Heart right ventricle (tissue), 16 donors: ENCODE data around the gene TCF7L2. TPM values are rescaled to one million over a fixed set of nuclear protein-coding genes. Genes with fewer than 3 reads are reported as not detected.

ENCODE experiments used
- ATAC-seq, 8 donors: fragments of 200-7000 bp; cut with Tn5 transposase; one replicate each; pipeline ENCODE4 v1.9.1; 2020; ENCODE audit warnings: mild to moderate bottlenecking in 8 of 8, moderate library complexity in 8 of 8, moderate number of reproducible peaks in 1 of 8
- DNase-seq, 2 donors: peaks; one replicate each; pipeline ENCODE4 v3.0.0-alpha.2; 2020
- H3K27ac ChIP-seq, 10 donors: fragments of 200-600 bp; sonication (generic) in 2 of 10; one replicate each; pipeline versions ENCODE4 v1.5.0 to v1.8.0; 2020 to 2022; ENCODE audit warnings: mild to moderate bottlenecking in 3 of 10
- H3K27me3 ChIP-seq, 7 donors: fragments of 200-600 bp; one replicate each; pipeline ENCODE4 v1.8.0; 2021 to 2022; ENCODE audit warnings: mild to moderate bottlenecking in 2 of 7
- H3K36me3 ChIP-seq, 9 donors: fragments of 200-600 bp; sonication (generic) in 1 of 9; one replicate each; pipeline versions ENCODE4 v1.5.0 to v1.8.0; 2020 to 2022; ENCODE audit warnings: mild to moderate bottlenecking in 2 of 9
- H3K4me1 ChIP-seq, 9 donors: fragments of 200-600 bp; sonication (generic) in 1 of 9; one replicate each; pipeline versions ENCODE4 v1.5.0 to v1.8.0; 2020 to 2022; ENCODE audit warnings: mild to moderate bottlenecking in 4 of 9
- H3K4me3 ChIP-seq, 10 donors: fragments of 200-600 bp; sonication (generic) in 2 of 10; one replicate each; pipeline versions ENCODE4 v1.5.0 to v1.8.0; 2020 to 2022; ENCODE audit warnings: mild to moderate bottlenecking in 7 of 10, moderate library complexity in 2 of 10
- H3K9me3 ChIP-seq, 11 donors: fragments of 200-600 bp in 10 of 11; sonication (generic) in 2 of 11; one replicate each; pipeline versions ENCODE4 v1.5.0 to v1.8.0; 2013 to 2022; ENCODE audit warnings: mild to moderate bottlenecking in 2 of 11, control low read depth in 1 of 11, moderate library complexity in 1 of 11
- WGBS, 2 donors: extraction: QIAGEN DNeasy Blood & Tissue Kit; methylation state at CpG; one replicate each; pipeline ENCODE4 v1.1.7; 2013; ENCODE audit warnings: inconsistent platforms in 1 of 2; 5-methylcytosine and 5-hydroxymethylcytosine counted together
- intact Hi-C, 10 donors: fragments of 100-400 bp; cut with DNase I; formaldehyde crosslinking; loops; one replicate each; pipeline versions ENCODE4 v1.11.1 to v1.14.2; 2022
- polyA plus RNA-seq, 2 donors: library from polyadenylated mRNA; stranded (reverse); fragments of 200-250 nt; gene quantifications; one replicate each; pipeline ENCODE4 v1.2.3, GENCODE V29; 2013
- total RNA-seq, 10 donors: library from RNA; stranded (reverse); fragmentation: NEBNext Ultra II Directional in 3 of 10; extraction: Animal tissue kit (Norgen Biotek cat#: 25700) in 3 of 10; gene quantifications; one replicate each; pipeline versions ENCODE4 v1.2.1 to v1.2.4, GENCODE V29; 2021 to 2023
- TF ChIP-seq, protein P1 (sequence below), 9 donors: fragments of 200-600 bp; sonication (generic) in 2 of 9; IDR thresholded peaks; one replicate each; pipeline versions ENCODE4 v1.5.0 to v1.8.0; 2021 to 2022; ENCODE audit warnings: antibody characterized with exemption in 9 of 9, mild to moderate bottlenecking in 5 of 9, moderate library complexity in 1 of 9
- donor health status: Arrhythmogenic right ventricular cardiomyopathy.
- donor health status: ischemic (EF 13 %, LVEDD 7.1; RV severe dilation, severe dysfunction).
- donor health status: healthy with polysubstance abuse.
- donor health status: DM: no; HTN: yes; CAD: no.
- donor health status: DM: no; HTN: no; CAD: no.
- donor health status: ischemic (EF 25% LVEDD 6.9; RV normal size, moderate dysfunction).
- donor health status: ischemic (EF 25% LVEDD 5.7; RV mildly dilated, moderate dysfunction).
- donor health status: healthy.
- donor health status: DM: yes; HTN: yes; CAD: no.
- donor health status: Ischemic cardiomyopathy.
- donor health status: ischemic (EF 35%, LVEDD 5.7; RV mildly dilated, moderate dysfunction).
- donor health status: nonischemic (EF 11% LVEDD 7.7; RV severe dilation, severe dysfunction).
- donor health status: DM: yes; HTN: yes; CAD: no.
- donor health status: PGD.
- donor health status: ischemic (EF 29% LVEDD 5.4; RV normal size, mild dysfunction).
- donor health status: nonischemic (EF 23%, LVEDD 6.1; RV moderate dilation, normal function).

The TCF7L2 gene
- total and polyA plus RNA-seq, 12 donors, result 3.6 to 15.8 (median 11.8) TPM

DNA sequence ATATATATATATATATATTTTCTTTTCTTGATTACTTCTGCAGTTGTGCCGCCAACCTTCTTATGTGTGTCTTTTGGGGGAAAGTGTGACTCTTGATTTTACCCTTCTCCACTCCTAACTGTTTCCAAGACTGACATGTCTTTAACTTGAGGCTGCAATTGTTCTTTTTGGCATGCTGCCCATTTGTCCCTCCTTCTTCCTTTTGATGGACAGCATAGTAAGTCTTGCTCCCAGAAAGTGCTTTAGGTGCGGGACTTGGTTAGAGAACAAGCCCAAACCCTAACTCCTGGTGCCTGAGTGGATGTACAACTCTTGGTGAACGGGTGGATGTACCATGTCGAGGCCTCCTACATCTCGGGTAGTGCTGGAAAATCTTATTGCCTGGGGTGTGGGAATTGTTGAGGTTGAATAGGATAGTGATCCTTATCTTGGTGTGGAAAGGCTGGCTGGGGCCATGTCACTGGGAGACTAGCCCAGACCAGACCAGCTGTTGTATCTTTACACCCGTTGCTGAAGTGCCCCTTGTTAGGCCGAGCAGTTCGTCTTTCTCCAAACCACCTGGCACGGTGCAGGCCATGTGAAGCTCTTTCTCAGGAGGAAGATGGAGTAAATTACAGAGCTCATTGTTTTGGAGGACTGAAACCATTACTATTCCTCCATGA, 16.3 kb downstream of the TCF7L2 start:
- Histone ChIP-seq H3K4me1 (peaks cover 3 to 72% (median 37%) of the 10 kb centered on the region in 9 donors), H3K9me3 (no peaks in the 10 kb centered on the region), H3K4me3 (no peak overlapping the region), H3K36me3 (peaks cover 0 to 31% (median 0%) of the 10 kb centered on the region in 9 donors), H3K27ac (no peak overlapping the region), H3K27me3 (no peaks in the 10 kb centered on the region)
- no peak for ATAC-seq
- intact Hi-C loops, result no loop called here
- no peak for DNase-seq
- WGBS, 2 donors, result 84 to 85% methylated on average over 9 of the region's 9 CpGs
- TF ChIP-seq, protein P1, sequence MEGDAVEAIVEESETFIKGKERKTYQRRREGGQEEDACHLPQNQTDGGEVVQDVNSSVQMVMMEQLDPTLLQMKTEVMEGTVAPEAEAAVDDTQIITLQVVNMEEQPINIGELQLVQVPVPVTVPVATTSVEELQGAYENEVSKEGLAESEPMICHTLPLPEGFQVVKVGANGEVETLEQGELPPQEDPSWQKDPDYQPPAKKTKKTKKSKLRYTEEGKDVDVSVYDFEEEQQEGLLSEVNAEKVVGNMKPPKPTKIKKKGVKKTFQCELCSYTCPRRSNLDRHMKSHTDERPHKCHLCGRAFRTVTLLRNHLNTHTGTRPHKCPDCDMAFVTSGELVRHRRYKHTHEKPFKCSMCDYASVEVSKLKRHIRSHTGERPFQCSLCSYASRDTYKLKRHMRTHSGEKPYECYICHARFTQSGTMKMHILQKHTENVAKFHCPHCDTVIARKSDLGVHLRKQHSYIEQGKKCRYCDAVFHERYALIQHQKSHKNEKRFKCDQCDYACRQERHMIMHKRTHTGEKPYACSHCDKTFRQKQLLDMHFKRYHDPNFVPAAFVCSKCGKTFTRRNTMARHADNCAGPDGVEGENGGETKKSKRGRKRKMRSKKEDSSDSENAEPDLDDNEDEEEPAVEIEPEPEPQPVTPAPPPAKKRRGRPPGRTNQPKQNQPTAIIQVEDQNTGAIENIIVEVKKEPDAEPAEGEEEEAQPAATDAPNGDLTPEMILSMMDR (IDR thresholded peaks at IDR 0.05), result no peak

DNA sequence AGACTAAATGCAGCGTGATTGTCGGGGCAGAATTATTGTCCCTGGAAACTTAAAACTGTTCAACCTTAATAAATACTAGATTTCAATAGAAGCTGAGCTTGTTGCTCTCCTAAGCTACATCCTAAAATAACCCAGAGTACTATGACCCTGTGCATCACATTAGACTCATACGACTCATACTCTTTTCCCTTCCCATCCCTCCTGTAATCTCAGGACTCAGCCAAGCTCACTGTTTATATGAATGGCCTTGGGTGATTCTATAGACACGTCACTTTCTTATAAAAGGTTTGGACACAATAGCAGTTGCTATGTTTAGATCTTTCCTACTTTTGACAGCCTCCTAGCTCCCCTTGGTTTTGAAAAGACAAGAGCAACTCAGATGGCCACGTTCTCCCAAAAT, 17.2 kb downstream of the TCF7L2 start:
- intact Hi-C loops, result no loop called here
- WGBS, 2 donors, result 79 to 81% methylated on average over 5 of the region's 5 CpGs
- ATAC-seq (peak in 2 of 8 donors; percentile 27 to 35), DNase-seq (no peak)
- peaks cover 0 to 31% (median 0%) of the 10 kb centered on the region in 9 donors for H3K36me3 ChIP-seq
- no peaks in the 10 kb centered on the region for H3K9me3 ChIP-seq
- peaks cover 3 to 65% (median 34%) of the 10 kb centered on the region in 9 donors for H3K4me1 ChIP-seq
- H3K27ac ChIP-seq, result no peak overlapping the region
- H3K27me3 ChIP-seq, result no peaks in the 10 kb centered on the region
- TF ChIP-seq, protein P1 (IDR thresholded peaks at IDR 0.05), result no peak
- H3K4me3 ChIP-seq, result no peak overlapping the region

DNA sequence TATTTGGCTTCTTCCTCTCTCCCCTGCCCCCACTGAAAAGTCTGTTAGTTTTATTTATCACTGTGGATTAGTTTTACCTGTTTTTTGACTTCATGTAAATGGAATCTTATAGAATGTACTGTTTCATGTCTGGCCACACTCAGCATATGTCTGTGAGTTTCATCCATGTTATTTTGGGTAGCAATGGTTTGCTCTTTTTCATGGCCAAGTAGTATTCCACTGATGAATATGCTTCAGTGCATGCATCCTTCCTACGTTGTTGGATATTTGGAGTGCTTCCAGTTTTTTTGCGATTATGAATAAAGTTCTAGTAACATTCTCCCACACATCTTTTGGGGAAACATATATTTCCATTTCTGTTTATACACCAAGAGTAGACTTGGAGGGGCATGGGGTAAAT, 19.1 kb downstream of the TCF7L2 start:
- intact Hi-C loops, result no loop called here
- 91 to 96% methylated on average over 2 of the region's 2 CpGs for WGBS, 2 donors
- TF ChIP-seq, protein P1 (IDR thresholded peaks at IDR 0.05), result no peak
- DNase-seq, result no peak
- Histone ChIP-seq H3K4me3 (no peak overlapping the region), H3K4me1 (peaks cover 3 to 47% (median 22%) of the 10 kb centered on the region in 9 donors), H3K27me3 (no peaks in the 10 kb centered on the region), H3K27ac (no peak overlapping the region), H3K36me3 (peaks cover 0 to 37% (median 5%) of the 10 kb centered on the region in 9 donors), H3K9me3 (no peaks in the 10 kb centered on the region)
- no peak for ATAC-seq

DNA sequence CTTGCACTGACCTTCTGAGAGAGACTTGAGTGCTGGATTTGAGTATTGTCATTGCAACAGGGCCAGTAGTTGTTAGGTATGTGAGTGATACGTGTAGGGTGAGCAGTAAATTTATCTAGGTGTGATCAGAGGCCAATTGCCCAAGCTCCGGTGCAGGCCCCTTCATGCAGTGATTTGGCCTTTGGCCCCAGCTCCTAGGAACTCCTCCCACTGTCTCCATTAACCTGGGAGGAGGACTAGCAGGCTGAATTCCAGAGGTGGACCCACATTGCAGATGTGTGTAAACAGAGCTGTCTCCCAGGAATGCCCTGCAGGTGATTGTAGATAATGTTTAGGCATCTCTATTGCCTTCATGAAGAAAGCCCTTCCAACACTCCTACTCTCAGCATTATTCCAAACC, 19.5 kb downstream of the TCF7L2 start:
- intact Hi-C loops, result no loop called here
- H3K4me3 ChIP-seq, result no peak overlapping the region
- H3K9me3 ChIP-seq, result no peaks in the 10 kb centered on the region
- H3K27ac ChIP-seq, result no peak overlapping the region
- TF ChIP-seq, protein P1 (IDR thresholded peaks at IDR 0.05), result no peak
- no peak for DNase-seq
- H3K4me1 ChIP-seq, result peaks cover 3 to 43% (median 19%) of the 10 kb centered on the region in 9 donors
- 90 to 94% methylated on average over 2 of the region's 2 CpGs for WGBS, 2 donors
- no peak for ATAC-seq
- H3K27me3 ChIP-seq, result no peaks in the 10 kb centered on the region
- peaks cover 0 to 37% (median 5%) of the 10 kb centered on the region in 9 donors for H3K36me3 ChIP-seq
